ENCODE measurements around the gene CCNYL1. TPM values are rescaled to one million over a fixed set of nuclear protein-coding genes. Genes with fewer than 3 reads are reported as not detected.

Gene CCNYL1
- total RNA-seq, 1 experiment from 2014 or later = 21.8 TPM

DNA sequence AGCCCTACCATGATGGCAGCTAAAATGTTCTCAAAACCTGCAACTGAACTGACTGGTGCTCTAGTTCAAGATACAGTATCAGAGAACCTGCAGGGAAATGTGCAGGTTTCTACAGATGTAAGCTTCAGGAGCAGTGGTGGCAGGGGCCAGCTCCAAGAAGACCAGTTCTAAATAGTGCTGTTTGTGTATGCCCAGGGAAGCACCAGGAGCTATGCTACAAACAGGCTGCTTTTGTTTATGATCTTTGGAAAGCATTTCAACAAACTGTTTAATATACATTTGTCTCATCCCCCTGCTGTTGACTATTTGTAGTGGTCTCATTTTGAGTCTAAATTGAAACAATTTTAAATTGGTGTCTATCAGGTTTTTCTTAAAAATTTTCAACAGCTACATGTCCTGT lies 37.6 kb downstream of the CCNYL1 start:
- Histone ChIP-seq H3K9me2 (ENCODE audit: insufficient read depth) (no peaks in the 10 kb centered on the region), H3K9me3 (ENCODE audit: insufficient read depth, low read depth) (no peaks in the 10 kb centered on the region), H3K27me3 (ENCODE audit: insufficient read depth, low read depth) (no peaks in the 10 kb centered on the region), H3K4me3 (no peak overlapping the region), H3K4me2 (no peak overlapping the region), H3K27ac (peak overlapping the region; percentile 79), H3F3A (ENCODE audit: insufficient read depth, low read depth) (peaks cover 30% of the 10 kb centered on the region), H2AFZ (no peak overlapping the region), H3K79me2 (ENCODE audit: low read depth) (no peaks in the 10 kb centered on the region), H4K20me1 (ENCODE audit: insufficient read depth) (no peaks in the 10 kb centered on the region; the same call in 1 of the 2 replicates), H3K36me3 (ENCODE audit: low read depth) (peaks cover 13% of the 10 kb centered on the region; the same call in 1 of the 2 replicates), H3K4me1 (replicated peaks; ENCODE audit: insufficient read depth) (peaks cover 21% of the 10 kb centered on the region)
- intact Hi-C loops (cut with micrococcal nuclease; ENCODE audit: unreplicated experiment) = loop anchor here (10.0 kb wide), 1 partner anchor 506 kb away; the partner anchor contains the start of gene IDH1
- BruUV-seq (replicated peaks) = no TSS peak
- CTCF ChIA-PET = interaction anchor here (0.5 to 0.7 kb wide), 2 partner anchors 289 to 352 kb away, joined by 4 to 13 read pairs; no protein-coding TSS in a partner anchor
- TF ChIP-seq, protein P1, sequence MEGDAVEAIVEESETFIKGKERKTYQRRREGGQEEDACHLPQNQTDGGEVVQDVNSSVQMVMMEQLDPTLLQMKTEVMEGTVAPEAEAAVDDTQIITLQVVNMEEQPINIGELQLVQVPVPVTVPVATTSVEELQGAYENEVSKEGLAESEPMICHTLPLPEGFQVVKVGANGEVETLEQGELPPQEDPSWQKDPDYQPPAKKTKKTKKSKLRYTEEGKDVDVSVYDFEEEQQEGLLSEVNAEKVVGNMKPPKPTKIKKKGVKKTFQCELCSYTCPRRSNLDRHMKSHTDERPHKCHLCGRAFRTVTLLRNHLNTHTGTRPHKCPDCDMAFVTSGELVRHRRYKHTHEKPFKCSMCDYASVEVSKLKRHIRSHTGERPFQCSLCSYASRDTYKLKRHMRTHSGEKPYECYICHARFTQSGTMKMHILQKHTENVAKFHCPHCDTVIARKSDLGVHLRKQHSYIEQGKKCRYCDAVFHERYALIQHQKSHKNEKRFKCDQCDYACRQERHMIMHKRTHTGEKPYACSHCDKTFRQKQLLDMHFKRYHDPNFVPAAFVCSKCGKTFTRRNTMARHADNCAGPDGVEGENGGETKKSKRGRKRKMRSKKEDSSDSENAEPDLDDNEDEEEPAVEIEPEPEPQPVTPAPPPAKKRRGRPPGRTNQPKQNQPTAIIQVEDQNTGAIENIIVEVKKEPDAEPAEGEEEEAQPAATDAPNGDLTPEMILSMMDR (conservative IDR thresholded peaks at IDR 0.05) = no peak
- TF ChIP-seq EZH2 (IDR thresholded peaks at IDR 0.05; ENCODE audit: low read depth) = no peak
- DNase-seq = no peak
- POLR2A ChIA-PET (ENCODE audit: unreplicated experiment) = interaction anchor here (0.7 to 0.8 kb wide), 2 partner anchors 224 to 307 kb away, joined by 3 read pairs; no protein-coding TSS in a partner anchor

- no TSS peak for BruUV-seq (replicated peaks)
- no peak overlapping the region for H3K27ac ChIP-seq
- POLR2A ChIA-PET (ENCODE audit: unreplicated experiment) = interaction anchor here (0.8 kb wide), 1 partner anchor 223 kb away, joined by 3 read pairs; no protein-coding TSS in a partner anchor
- intact Hi-C loops (cut with micrococcal nuclease; ENCODE audit: unreplicated experiment) = loop anchor here (10.0 kb wide), 1 partner anchor 505 kb away; the partner anchor contains the start of gene IDH1
- CTCF ChIA-PET = no interaction called here
- no peaks in the 10 kb centered on the region for H3K9me2 ChIP-seq (ENCODE audit: insufficient read depth)
- no peaks in the 10 kb centered on the region; the same call in 1 of the 2 replicates for H4K20me1 ChIP-seq (ENCODE audit: insufficient read depth)
- H3K79me2 ChIP-seq (ENCODE audit: low read depth) = no peaks in the 10 kb centered on the region
- peaks cover 13% of the 10 kb centered on the region; the same call in 1 of the 2 replicates for H3K36me3 ChIP-seq (ENCODE audit: low read depth)
- no peaks in the 10 kb centered on the region for H3K27me3 ChIP-seq (ENCODE audit: insufficient read depth, low read depth)
- no peak for TF ChIP-seq EZH2 (IDR thresholded peaks at IDR 0.05; ENCODE audit: low read depth)
- TF ChIP-seq, protein P1 (conservative IDR thresholded peaks at IDR 0.05) = no peak
- no peak overlapping the region for H3K4me2 ChIP-seq
- H3K9me3 ChIP-seq (ENCODE audit: insufficient read depth, low read depth) = no peaks in the 10 kb centered on the region
- H3K4me3 ChIP-seq = no peak overlapping the region
- peaks cover 21% of the 10 kb centered on the region for H3K4me1 ChIP-seq (replicated peaks; ENCODE audit: insufficient read depth)
- no peak for DNase-seq
- peaks cover 32% of the 10 kb centered on the region for H3F3A ChIP-seq (ENCODE audit: insufficient read depth, low read depth)
- H2AFZ ChIP-seq = no peak overlapping the region
Observed at GRCh38 chr2:207749873-207750272, 38.4 kb downstream of the CCNYL1 start.

GRCh38 chr2:207750345-207750744 lies 38.9 kb downstream of the CCNYL1 start:
- intact Hi-C loops (cut with micrococcal nuclease; ENCODE audit: unreplicated experiment) = no loop called here
- Histone ChIP-seq H3K79me2 (ENCODE audit: low read depth) (no peaks in the 10 kb centered on the region), H3K27ac (no peak overlapping the region), H4K20me1 (ENCODE audit: insufficient read depth) (no peaks in the 10 kb centered on the region; the same call in 1 of the 2 replicates), H3K4me1 (replicated peaks; ENCODE audit: insufficient read depth) (peaks cover 21% of the 10 kb centered on the region), H3F3A (ENCODE audit: insufficient read depth, low read depth) (peaks cover 34% of the 10 kb centered on the region), H2AFZ (no peak overlapping the region), H3K4me2 (no peak overlapping the region), H3K9me3 (ENCODE audit: insufficient read depth, low read depth) (no peaks in the 10 kb centered on the region), H3K4me3 (no peak overlapping the region), H3K9me2 (ENCODE audit: insufficient read depth) (no peaks in the 10 kb centered on the region), H3K27me3 (ENCODE audit: insufficient read depth, low read depth) (no peaks in the 10 kb centered on the region), H3K36me3 (ENCODE audit: low read depth) (peaks cover 13% of the 10 kb centered on the region; the same call in 1 of the 2 replicates)
- POLR2A ChIA-PET (ENCODE audit: unreplicated experiment) = no interaction called here
- DNase-seq = no peak
- CTCF ChIA-PET = no interaction called here
- TF ChIP-seq EZH2 (IDR thresholded peaks at IDR 0.05; ENCODE audit: low read depth) = no peak
- TF ChIP-seq, protein P1 (conservative IDR thresholded peaks at IDR 0.05) = no peak
- BruUV-seq (replicated peaks) = no TSS peak

All from PC-9 (cell line).